MM.1S (cell line): ENCODE data around the gene WDR19.

Source experiments
- DNase-seq: peaks from one replicate; pipeline ENCODE4 v3.0.0-alpha.2; 2015
- H2AFZ ChIP-seq: fragments of 300-600 bp; sonication (generic); 2 replicates; pipeline ENCODE4 v1.6.0; 2016; ENCODE audit warnings: antibody characterized with exemption, low read length
- H3F3A ChIP-seq: fragments of 300-600 bp; sonication (generic); 2 replicates; pipeline ENCODE4 v1.6.1; 2016; ENCODE audit warnings: mild to moderate bottlenecking, antibody characterized with exemption, low read length, moderate library complexity, mixed read lengths; ENCODE audit not compliant: insufficient read depth
- H3K27ac ChIP-seq: fragments of 300-600 bp; sonication (generic); 2 replicates; pipeline ENCODE4 v1.5.1; 2016; ENCODE audit warnings: mild to moderate bottlenecking, low read length
- H3K27me3 ChIP-seq: fragments of 300-600 bp; sonication (generic); replicated peaks from 2 replicates; pipeline ENCODE4 v1.6.0; 2016; ENCODE audit warnings: low read length; ENCODE audit not compliant: insufficient read depth
- H3K36me3 ChIP-seq: fragments of 300-600 bp; sonication (generic); replicated peaks from 2 replicates; pipeline ENCODE4 v1.6.1; 2016; ENCODE audit warnings: mild to moderate bottlenecking, low read length, mixed read lengths; ENCODE audit not compliant: insufficient read depth
- H3K4me1 ChIP-seq: fragments of 300-600 bp; sonication (generic); 2 replicates; pipeline ENCODE4 v1.6.1; 2016; ENCODE audit warnings: low read length, mixed read lengths
- H3K4me2 ChIP-seq: fragments of 300-600 bp; sonication (generic); 2 replicates; pipeline ENCODE4 v1.6.0; 2016; ENCODE audit warnings: low read depth, low read length
- H3K4me3 ChIP-seq: fragments of 300-600 bp; sonication (generic); 2 replicates; pipeline ENCODE4 v1.5.1; 2016; ENCODE audit warnings: low read length, mixed read lengths
- H3K79me2 ChIP-seq: fragments of 300-600 bp; sonication (generic); 2 replicates; pipeline ENCODE4 v1.6.1; 2016; ENCODE audit warnings: mixed run types, low read length, mixed read lengths
- H3K9ac ChIP-seq: fragments of 300-600 bp; sonication (generic); 2 replicates; pipeline ENCODE4 v1.6.1; 2016; ENCODE audit warnings: low read length, mixed read lengths
- H3K9me2 ChIP-seq: fragments of 300-600 bp; sonication (generic); replicated peaks from 2 replicates; pipeline ENCODE4 v1.6.1; 2016; ENCODE audit warnings: mild to moderate bottlenecking, low read length, mixed read lengths; ENCODE audit not compliant: insufficient read depth
- H3K9me3 ChIP-seq: fragments of 300-600 bp; sonication (generic); replicated peaks from 2 replicates; pipeline ENCODE4 v1.6.1; 2016; ENCODE audit warnings: mild to moderate bottlenecking, low read length, mixed read lengths; ENCODE audit not compliant: insufficient read depth
- H4K20me1 ChIP-seq: fragments of 300-600 bp; sonication (generic); 2 replicates; pipeline ENCODE4 v1.6.1; 2016; ENCODE audit warnings: mild to moderate bottlenecking, low read length, moderate library complexity, mixed read lengths; ENCODE audit not compliant: insufficient read depth
- EZH2 ChIP-seq: fragments of 300-600 bp; sonication (generic); optimal IDR thresholded peaks from 2 replicates; pipeline ENCODE3; 2017; ENCODE audit warnings: low read depth, mild to moderate bottlenecking, antibody characterized with exemption, low read length, mixed read lengths
- EZH2phosphoT487 ChIP-seq: fragments of 300-600 bp; sonication (generic); IDR thresholded peaks from 2 replicates; pipeline ENCODE4 v1.6.1; 2018; ENCODE audit warnings: antibody characterized with exemption, low read length
- TF ChIP-seq, protein P1 (sequence below): fragments of 300-600 bp; sonication (generic); IDR thresholded peaks from 2 replicates; pipeline ENCODE4 v1.5.1; 2016; ENCODE audit warnings: antibody characterized with exemption, low read length, mixed read lengths

The WDR19 gene

GRCh38 chr4:39255266-39255665 lies 72.9 kb downstream of the WDR19 start:
- no peak for TF ChIP-seq EZH2
- TF ChIP-seq EZH2phosphoT487 = no peak
- TF ChIP-seq, protein P1, sequence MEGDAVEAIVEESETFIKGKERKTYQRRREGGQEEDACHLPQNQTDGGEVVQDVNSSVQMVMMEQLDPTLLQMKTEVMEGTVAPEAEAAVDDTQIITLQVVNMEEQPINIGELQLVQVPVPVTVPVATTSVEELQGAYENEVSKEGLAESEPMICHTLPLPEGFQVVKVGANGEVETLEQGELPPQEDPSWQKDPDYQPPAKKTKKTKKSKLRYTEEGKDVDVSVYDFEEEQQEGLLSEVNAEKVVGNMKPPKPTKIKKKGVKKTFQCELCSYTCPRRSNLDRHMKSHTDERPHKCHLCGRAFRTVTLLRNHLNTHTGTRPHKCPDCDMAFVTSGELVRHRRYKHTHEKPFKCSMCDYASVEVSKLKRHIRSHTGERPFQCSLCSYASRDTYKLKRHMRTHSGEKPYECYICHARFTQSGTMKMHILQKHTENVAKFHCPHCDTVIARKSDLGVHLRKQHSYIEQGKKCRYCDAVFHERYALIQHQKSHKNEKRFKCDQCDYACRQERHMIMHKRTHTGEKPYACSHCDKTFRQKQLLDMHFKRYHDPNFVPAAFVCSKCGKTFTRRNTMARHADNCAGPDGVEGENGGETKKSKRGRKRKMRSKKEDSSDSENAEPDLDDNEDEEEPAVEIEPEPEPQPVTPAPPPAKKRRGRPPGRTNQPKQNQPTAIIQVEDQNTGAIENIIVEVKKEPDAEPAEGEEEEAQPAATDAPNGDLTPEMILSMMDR = no peak
- no peak for DNase-seq
- no peak overlapping the region for H2AFZ ChIP-seq
- H4K20me1 ChIP-seq = no peaks in the 10 kb centered on the region
- H3K4me1 ChIP-seq = no peaks in the 10 kb centered on the region
- no peak overlapping the region for H3K9ac ChIP-seq
- no peaks in the 10 kb centered on the region for H3F3A ChIP-seq
- H3K27me3 ChIP-seq = no peaks in the 10 kb centered on the region
- no peaks in the 10 kb centered on the region for H3K79me2 ChIP-seq
- H3K9me2 ChIP-seq = no peaks in the 10 kb centered on the region
- no peaks in the 10 kb centered on the region for H3K9me3 ChIP-seq
- no peak overlapping the region for H3K4me2 ChIP-seq
- no peaks in the 10 kb centered on the region for H3K36me3 ChIP-seq
- no peak overlapping the region for H3K27ac ChIP-seq
- H3K4me3 ChIP-seq = no peak overlapping the region

GRCh38 chr4:39255871-39256270 lies 73.5 kb downstream of the WDR19 start:
- Histone ChIP-seq H3K27me3 (no peaks in the 10 kb centered on the region), H3K4me1 (no peaks in the 10 kb centered on the region), H3K4me3 (no peak overlapping the region), H3K79me2 (no peaks in the 10 kb centered on the region), H3K9ac (no peak overlapping the region), H4K20me1 (no peaks in the 10 kb centered on the region), H3K27ac (no peak overlapping the region), H3K4me2 (no peak overlapping the region), H2AFZ (no peak overlapping the region), H3F3A (no peaks in the 10 kb centered on the region), H3K9me2 (no peaks in the 10 kb centered on the region), H3K9me3 (no peaks in the 10 kb centered on the region), H3K36me3 (no peaks in the 10 kb centered on the region)
- no peak for TF ChIP-seq EZH2
- TF ChIP-seq, protein P1 = no peak
- no peak for TF ChIP-seq EZH2phosphoT487
- DNase-seq = no peak

DNA sequence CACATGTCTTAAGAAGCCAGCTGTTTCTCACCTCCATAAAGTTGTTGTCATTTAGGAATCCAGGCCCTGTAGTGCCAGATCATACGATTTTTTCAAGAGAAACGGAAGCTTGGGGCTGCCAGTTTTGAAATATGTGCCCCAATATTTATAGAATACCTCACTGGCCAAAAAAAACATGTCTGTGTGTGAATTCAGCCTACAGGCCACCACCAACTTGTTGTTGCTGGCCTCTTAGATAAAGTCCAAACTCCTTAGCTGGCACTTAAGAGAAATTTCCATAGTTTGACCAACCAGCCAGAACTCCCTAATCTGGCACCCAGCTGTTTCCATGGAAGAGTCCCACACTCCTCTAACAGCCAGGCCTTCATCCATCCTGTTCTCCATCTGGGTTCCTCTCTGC lies 74.1 kb downstream of the WDR19 start:
- Histone ChIP-seq H3K4me2 (no peak overlapping the region), H4K20me1 (no peaks in the 10 kb centered on the region), H3K4me3 (no peak overlapping the region), H2AFZ (no peak overlapping the region), H3K79me2 (no peaks in the 10 kb centered on the region), H3K27ac (no peak overlapping the region), H3K9ac (no peak overlapping the region), H3K4me1 (no peaks in the 10 kb centered on the region), H3K36me3 (no peaks in the 10 kb centered on the region), H3K27me3 (no peaks in the 10 kb centered on the region), H3K9me2 (no peaks in the 10 kb centered on the region), H3F3A (no peaks in the 10 kb centered on the region), H3K9me3 (no peaks in the 10 kb centered on the region)
- TF ChIP-seq, protein P1 = no peak
- TF ChIP-seq EZH2 (no peak), EZH2phosphoT487 (no peak)
- no peak for DNase-seq
